ENCODE measurements around the gene KIF1B. TPM values are rescaled to one million over a fixed set of nuclear protein-coding genes. Genes with fewer than 3 reads are reported as not detected.

The KIF1B gene
- total RNA-seq, 1 donor from 2014 or later, result 67.7 TPM

DNA sequence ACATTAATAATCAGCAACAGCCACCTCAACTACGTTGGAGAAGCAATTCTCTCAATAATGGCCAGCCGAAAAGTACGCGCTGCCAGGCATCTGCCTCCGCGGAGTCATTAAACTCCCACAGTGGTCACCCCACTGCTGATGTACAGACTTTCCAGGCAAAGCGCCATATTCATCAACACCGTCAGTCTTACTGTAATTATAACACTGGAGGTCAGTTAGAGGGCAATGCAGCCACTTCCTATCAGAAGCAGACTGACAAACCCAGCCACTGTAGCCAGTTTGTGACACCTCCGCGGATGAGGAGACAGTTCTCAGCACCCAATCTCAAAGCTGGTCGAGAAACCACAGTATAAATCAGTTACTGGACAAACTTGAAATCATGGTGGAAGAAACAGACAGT, 93.9 kb downstream of the KIF1B start:
- Mint-ChIP-seq H3K4me3 (no peak overlapping the region), H3K36me3 (peaks cover 20% of the 10 kb centered on the region), H3K27me3 (ENCODE audit: low read depth) (no peaks in the 10 kb centered on the region), H3K9me3 (no peaks in the 10 kb centered on the region), H3K27ac (no peak overlapping the region), H3K4me1 (peaks cover 4% of the 10 kb centered on the region)
- TF ChIP-seq, protein P1, sequence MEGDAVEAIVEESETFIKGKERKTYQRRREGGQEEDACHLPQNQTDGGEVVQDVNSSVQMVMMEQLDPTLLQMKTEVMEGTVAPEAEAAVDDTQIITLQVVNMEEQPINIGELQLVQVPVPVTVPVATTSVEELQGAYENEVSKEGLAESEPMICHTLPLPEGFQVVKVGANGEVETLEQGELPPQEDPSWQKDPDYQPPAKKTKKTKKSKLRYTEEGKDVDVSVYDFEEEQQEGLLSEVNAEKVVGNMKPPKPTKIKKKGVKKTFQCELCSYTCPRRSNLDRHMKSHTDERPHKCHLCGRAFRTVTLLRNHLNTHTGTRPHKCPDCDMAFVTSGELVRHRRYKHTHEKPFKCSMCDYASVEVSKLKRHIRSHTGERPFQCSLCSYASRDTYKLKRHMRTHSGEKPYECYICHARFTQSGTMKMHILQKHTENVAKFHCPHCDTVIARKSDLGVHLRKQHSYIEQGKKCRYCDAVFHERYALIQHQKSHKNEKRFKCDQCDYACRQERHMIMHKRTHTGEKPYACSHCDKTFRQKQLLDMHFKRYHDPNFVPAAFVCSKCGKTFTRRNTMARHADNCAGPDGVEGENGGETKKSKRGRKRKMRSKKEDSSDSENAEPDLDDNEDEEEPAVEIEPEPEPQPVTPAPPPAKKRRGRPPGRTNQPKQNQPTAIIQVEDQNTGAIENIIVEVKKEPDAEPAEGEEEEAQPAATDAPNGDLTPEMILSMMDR (IDR thresholded peaks at IDR 0.05; ENCODE audit: unreplicated experiment), result no peak
- DNase-seq (ENCODE audit: low spot score in 2 of 2, unreplicated experiment in 2 of 2), result no peak

DNA sequence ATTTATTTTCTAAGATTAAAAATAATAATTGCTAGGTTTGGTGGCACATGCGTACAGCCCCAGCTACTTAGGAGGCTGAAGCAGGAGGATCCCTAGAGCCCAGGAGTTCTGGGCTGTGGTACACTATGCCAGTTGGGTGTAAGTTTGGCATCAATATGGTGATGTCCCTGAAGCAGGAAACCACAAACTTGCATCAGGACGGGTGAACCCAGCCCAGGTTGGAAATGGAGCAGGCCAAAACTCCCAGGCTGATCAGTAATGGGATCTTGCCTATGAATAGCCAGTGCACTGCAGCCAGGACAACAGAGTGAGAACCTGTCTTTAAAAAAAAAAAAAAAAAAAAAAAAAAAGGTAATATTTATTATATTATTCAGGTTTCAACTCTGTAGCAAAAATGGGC, 96.1 kb downstream of the KIF1B start:
- DNase-seq (ENCODE audit: low spot score in 2 of 2, unreplicated experiment in 2 of 2), result no peak

DNA sequence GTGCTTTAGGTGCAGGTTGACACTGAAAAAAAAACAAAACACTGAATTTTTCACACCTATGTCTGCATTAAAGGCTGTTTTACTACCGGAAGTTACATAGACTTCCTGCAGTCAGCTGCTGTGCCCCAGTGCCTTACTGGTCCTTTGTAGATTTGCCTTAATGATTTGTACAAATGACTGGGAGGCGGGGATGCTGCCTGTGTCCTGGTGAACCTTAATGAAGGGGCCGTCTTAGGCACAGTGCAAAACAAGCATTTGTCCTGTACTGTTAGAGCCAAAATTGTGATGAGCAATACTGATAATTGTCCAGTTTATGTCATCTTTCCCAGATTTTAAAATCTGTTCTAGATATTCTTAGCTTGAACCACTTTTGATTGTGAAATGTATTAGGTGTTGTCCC, 97.6 kb downstream of the KIF1B start:
- Mint-ChIP-seq H3K4me1 (peaks cover 5% of the 10 kb centered on the region), H3K27me3 (ENCODE audit: low read depth) (no peaks in the 10 kb centered on the region), H3K4me3 (no peak overlapping the region), H3K9me3 (no peaks in the 10 kb centered on the region), H3K36me3 (peaks cover 37% of the 10 kb centered on the region), H3K27ac (peak overlapping the region; percentile 63)
- TF ChIP-seq, protein P1 (IDR thresholded peaks at IDR 0.05; ENCODE audit: unreplicated experiment), result no peak
- no peak for DNase-seq (ENCODE audit: low spot score in 2 of 2, unreplicated experiment in 2 of 2)

More for the DNA sequence above, 96.1 kb downstream of the KIF1B start:
- Mint-ChIP-seq H3K27ac (no peak overlapping the region), H3K36me3 (peaks cover 26% of the 10 kb centered on the region), H3K9me3 (no peaks in the 10 kb centered on the region), H3K4me3 (no peak overlapping the region), H3K4me1 (peaks cover 6% of the 10 kb centered on the region), H3K27me3 (ENCODE audit: low read depth) (no peaks in the 10 kb centered on the region)
- TF ChIP-seq, protein P1 (IDR thresholded peaks at IDR 0.05; ENCODE audit: unreplicated experiment), result no peak

DNA sequence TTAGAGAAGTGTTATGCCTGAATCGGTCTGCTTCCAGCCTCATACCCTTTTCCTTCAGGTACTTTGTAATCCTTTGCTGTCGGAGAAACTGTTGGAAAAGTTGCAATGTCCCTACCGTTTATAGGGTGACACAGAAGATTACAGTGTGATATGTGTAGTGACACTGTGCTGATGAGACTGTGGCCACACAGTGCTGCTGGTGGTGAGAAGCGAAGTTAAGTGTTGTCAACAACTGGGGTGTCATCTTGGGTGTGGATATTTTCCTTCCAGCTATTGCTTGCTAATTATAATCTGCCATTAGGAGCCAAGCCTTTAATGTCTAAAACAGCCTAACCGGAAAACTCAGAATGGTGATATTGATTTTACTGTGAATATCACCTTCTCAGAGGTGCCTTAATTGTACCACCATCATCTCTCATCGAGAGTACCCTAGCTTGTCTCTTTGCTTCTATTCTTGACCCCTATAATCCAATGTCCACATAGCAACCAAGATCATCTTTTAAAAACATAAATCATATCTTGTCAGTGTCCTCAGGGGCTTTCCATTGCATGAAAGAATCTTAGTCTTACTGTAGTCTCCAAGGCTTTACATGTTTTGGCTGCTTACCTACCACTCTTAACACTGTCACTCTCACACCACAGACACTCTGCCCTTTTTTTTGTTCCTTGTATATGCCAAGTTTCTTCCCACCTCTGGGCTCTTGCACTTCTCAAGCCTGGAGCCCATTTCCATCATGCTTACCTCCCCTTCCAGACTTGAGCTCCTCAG, 99.1 kb downstream of the KIF1B start:
- Mint-ChIP-seq H3K9me3 (no peaks in the 10 kb centered on the region), H3K4me3 (no peak overlapping the region), H3K27me3 (ENCODE audit: low read depth) (no peaks in the 10 kb centered on the region), H3K27ac (peak overlapping the region; percentile 5), H3K36me3 (peaks cover 23% of the 10 kb centered on the region), H3K4me1 (peaks cover 5% of the 10 kb centered on the region)
- TF ChIP-seq, protein P1 (IDR thresholded peaks at IDR 0.05; ENCODE audit: unreplicated experiment), result no peak
- no peak for DNase-seq (ENCODE audit: low spot score in 2 of 2, unreplicated experiment in 2 of 2)

DNA sequence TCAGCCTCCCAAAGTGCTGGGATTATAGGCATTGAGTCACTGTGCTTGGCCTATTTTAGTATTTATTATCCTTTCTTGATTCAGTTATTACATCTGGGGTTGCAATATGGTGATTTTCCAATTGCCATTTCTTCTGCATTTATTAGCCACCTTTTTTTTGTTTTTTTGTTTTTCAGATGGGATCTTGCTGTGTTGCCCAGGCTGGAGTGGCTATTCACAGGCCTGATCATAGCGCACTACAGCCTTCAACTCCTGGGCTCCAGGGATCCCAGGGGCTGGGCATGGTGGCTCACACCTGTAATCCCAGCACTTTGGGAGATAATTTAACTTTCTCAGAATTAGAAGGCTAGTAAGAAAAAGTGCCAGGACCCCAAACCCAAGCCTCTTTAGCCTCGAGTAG, 106.4 kb downstream of the KIF1B start:
- Mint-ChIP-seq H3K4me1 (no peaks in the 10 kb centered on the region), H3K9me3 (no peaks in the 10 kb centered on the region), H3K27me3 (ENCODE audit: low read depth) (no peaks in the 10 kb centered on the region), H3K4me3 (no peak overlapping the region), H3K36me3 (peaks cover 15% of the 10 kb centered on the region), H3K27ac (no peak overlapping the region)
- TF ChIP-seq, protein P1 (IDR thresholded peaks at IDR 0.05; ENCODE audit: unreplicated experiment), result no peak
- no peak for DNase-seq (ENCODE audit: low spot score in 2 of 2, unreplicated experiment in 2 of 2)
